ENCODE data around the gene GREB1L.
A peak's percentile ranks its signal among the peaks of the same experiment; 100 is the strongest.
"Not testable (repeated sequence)": the region's sequence is repeated elsewhere in the genome, so short reads cannot be mapped to it uniquely, and the experiment has no call there.

GREB1L gene

GRCh38 chr18:21364471-21364870, 122.4 kb downstream of the GREB1L start:
- no peak for DNase-seq

- no peak for DNase-seq
Measured at GRCh38 chr18:21366896-21367295, 124.9 kb downstream of the GREB1L start.

DNA sequence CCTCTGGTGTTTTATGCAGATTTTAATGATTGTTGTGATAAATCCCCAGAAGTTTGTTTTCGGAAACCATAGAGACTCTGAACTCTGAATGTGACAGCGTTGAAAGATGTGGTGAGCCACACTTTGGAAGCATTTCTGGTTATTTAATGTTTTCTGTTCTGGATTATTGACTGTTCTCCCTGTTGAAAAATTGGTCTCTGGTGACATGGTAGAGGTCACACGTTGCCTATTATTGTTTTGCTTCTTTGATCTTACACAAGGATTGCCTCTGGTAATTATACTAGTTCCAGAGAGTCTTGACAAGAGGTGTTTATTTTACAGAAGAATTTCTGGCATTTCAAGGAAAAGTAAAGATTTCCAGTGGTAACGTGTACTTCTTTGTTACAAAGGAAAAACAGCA, 127.1 kb downstream of the GREB1L start:
- no peak for DNase-seq

DNA sequence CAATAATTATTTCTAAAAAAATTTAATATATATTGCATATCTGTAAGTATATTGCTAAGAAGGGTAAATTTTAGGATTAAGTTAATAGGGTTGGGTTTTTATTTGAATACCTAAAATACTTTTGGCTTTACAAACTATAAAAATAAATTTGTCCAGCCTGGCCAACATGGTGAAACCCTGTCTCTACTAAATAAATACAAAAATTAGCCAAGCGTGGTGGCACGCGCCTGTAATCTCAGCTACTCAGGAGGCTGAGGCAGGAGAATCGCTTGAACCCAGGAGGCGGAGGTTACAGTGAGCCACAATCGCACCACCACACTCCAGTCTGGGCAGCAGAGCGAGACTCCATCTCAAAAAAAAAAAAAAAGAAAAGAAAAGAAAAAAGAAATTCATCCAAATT, 127.6 kb downstream of the GREB1L start:
- not testable (repeated sequence) for DNase-seq

DNA sequence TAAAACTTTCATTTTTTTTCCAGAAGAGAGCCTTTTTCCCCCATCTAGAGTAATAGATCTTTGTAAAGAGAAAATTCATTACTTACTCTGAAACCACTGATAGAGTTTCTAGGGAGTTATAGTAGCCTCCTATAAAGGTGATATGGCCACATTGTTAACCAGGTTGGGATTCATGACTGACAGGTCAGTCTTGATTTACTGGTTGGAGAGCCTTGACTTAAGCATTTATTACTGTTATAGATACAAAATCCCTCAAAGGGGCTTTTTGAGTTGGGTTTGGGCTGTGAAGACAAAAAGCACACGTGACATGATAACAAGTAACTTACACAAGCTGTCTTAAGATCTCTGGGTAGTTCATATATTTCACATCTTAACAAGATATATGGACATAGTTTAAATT, 141.0 kb downstream of the GREB1L start:
- no peak for DNase-seq

GRCh38 chr18:21386523-21387240, 144.7 kb downstream of the GREB1L start:
- no peak for DNase-seq

- no peak for DNase-seq
Measured at GRCh38 chr18:21387886-21388285, 145.9 kb downstream of the GREB1L start.

DNA sequence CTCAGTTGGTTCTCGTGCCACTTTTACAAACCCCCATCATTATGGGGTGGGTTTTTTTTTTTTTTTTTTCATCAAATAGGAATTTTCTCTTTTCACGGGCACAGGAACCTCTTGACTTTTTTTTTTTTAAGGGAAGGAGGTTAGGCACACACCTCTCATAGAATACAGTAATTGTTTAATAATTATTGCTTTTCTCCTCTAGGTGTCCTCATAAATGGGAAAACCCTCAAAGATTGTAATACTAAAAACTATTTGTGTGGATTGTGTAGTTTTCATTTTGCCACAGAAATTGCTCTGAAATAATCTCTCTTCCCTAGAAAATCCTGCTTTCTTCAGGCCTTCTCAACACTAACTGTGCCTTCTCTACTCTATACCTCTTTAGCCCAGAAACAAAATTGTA, 147.3 kb downstream of the GREB1L start:
- DNase-seq, result no peak

- no peak for DNase-seq
Measured at GRCh38 chr18:21389903-21390302, 147.9 kb downstream of the GREB1L start.

DNA sequence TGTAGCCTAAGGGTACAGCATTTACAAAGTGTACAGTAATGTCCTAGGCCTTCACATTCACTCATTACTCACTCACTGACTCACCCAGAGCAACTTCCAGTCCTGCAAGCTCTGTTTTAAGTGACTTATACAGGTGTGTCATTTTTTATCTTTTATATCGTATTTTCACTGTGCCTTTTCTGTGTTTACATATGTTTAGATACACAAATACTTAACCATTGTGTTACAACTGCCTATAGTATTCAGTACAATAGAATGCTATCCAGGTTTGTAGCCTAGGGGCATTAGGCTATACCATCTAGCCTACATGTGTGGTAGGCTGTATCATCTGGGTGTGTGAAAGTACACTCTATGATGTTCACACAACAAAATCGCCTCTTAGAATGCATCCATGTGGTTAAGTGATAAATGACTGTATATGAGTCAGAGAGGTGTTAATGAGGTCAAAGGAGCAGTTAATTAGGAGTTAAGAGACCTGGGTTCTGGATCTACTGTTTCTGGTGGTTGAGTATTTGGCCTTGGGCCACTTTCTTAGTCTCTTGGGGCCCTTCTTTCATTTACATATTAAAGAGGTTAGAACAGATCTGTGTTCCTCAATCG, 149.1 kb downstream of the GREB1L start:
- DNase-seq, result no peak

DNA sequence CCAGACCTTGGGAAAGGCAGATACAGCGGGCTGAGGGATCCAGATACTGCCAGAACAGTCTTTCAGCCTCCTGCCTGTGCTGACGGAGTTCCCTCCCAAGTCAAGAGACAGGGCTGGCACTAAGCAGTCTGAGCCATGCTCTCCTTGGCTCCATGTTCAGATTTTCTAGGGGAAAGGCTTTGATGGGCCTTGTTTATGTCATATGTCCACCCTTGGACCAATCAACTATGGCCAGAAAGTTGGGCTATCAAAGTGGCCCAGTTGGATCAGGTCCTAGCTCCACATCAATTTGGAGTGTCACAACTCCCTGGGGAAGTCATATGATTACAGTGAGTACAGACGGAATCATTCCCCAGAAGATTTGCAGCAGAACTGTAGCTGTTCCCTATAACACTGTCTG, 152.0 kb downstream of the GREB1L start:
- no peak for DNase-seq

DNA sequence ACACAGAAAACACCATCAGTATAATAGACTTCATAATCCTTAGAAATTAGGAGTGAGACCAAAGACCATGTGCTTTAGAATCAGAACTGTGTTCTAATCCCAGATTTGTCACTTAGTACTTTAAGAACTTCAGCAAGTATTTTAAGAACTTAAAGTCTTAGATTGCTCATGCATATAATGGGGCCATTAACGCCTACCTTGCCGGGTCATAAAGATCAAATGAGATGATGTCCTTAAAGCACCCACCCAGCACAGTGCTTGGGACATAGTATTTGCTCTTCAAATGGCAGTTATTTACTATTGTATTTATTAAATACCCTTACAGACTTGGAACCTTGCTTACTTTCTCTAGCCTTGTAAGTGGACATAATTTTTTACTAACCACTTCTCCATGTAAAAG, 156.1 kb downstream of the GREB1L start:
- no peak for DNase-seq

DNA sequence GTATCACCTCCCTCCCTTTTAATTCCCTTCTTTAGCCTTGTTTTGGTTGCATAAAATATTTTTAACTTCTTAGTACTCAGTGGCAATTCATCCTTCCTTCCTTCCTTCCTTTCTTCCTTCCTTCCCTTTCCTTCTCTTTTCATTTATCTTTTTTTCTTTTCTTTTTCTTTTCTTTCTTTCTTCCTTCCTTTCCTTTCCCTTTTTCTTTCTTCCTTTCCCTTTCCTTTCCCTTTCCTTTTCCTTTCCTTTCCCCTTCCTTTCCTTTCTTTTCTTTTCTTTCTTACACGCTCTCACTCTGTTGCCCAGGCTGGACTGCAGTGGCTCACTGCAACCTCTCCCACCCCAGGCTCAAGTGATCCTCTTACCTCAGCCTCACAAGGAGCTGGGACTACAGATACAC, 160.2 kb downstream of the GREB1L start:
- DNase-seq, result no peak

GRCh38 chr18:21404426-21404825, 162.4 kb downstream of the GREB1L start:
- DNase-seq, result no peak

DNA sequence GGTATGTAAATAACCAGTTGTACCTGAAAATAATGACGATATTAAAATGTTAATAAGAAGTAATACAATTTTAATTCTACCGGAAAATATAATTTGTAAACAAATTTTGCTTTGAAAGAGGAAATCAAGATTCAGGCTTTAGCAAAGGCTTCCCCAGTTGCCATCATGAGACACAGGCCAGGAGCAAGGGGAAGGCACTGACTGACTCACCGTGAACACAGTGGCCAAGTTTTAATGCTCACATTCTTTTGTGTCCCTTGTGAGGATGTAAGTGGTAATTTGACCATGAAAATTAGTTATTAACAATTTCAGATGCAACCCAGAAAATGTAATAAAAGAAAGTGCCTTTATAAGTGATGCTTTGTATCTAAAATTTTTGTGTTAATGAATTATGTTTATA, 164.1 kb downstream of the GREB1L start:
- no peak for DNase-seq

GRCh38 chr18:21408681-21409080, 166.6 kb downstream of the GREB1L start:
- DNase-seq, result no peak

GRCh38 chr18:21433436-21433835, 191.4 kb downstream of the GREB1L start:
- DNase-seq, result no peak

GRCh38 chr18:21439431-21439846, 197.4 kb downstream of the GREB1L start:
- DNase-seq, result no peak

- no peak for DNase-seq
Measured at GRCh38 chr18:21441670-21442069, 199.6 kb downstream of the GREB1L start.

GRCh38 chr18:21443776-21444464, 201.9 kb downstream of the GREB1L start:
- no peak for DNase-seq

- DNase-seq, result peak in 14 of 56 donors; percentile 1 to 58 (median 5)
Measured at GRCh38 chr18:21444465-21445212, 202.6 kb downstream of the GREB1L start.

GRCh38 chr18:21448299-21448698, 206.3 kb downstream of the GREB1L start:
- DNase-seq, result no peak
